ENCODE results near the gene DNAH10. TPM values are rescaled to one million over a fixed set of nuclear protein-coding genes. Genes with fewer than 3 reads are reported as not detected.
"Not testable (repeated sequence)": the region's sequence is repeated elsewhere in the genome, so short reads cannot be mapped to it uniquely, and the experiment has no call there.

DNAH10 gene
- total and polyA plus RNA-seq, 2 donors, result 0.14 to 0.90 TPM

GRCh38 chr12:123939716-123940626, 177.9 kb downstream of the DNAH10 start:
- DNase-seq (ENCODE audit: extremely low spot score), result no peak
- 87% methylated on average over 16 of the region's 16 CpGs for WGBS
- H3K36me3 ChIP-seq (ENCODE audit: insufficient read depth), result no peaks in the 10 kb centered on the region
- H3K27ac ChIP-seq (ENCODE audit: low read depth), result no peak overlapping the region
- no peaks in the 10 kb centered on the region for H3K4me1 ChIP-seq (ENCODE audit: insufficient read depth)
- H3K4me3 ChIP-seq (ENCODE audit: low read depth, low read length), result no peak overlapping the region

- Histone ChIP-seq H3K4me1 (ENCODE audit: insufficient read depth) (no peaks in the 10 kb centered on the region), H3K27ac (ENCODE audit: low read depth) (no peak overlapping the region), H3K4me3 (ENCODE audit: low read depth, low read length) (no peak overlapping the region), H3K36me3 (ENCODE audit: insufficient read depth) (no peaks in the 10 kb centered on the region)
- no peak for DNase-seq (ENCODE audit: extremely low spot score)
- WGBS, result 94% methylated on average over 9 of the region's 9 CpGs
Observed at GRCh38 chr12:123940627-123940966, 178.5 kb downstream of the DNAH10 start.

GRCh38 chr12:123941000-123941399, 178.9 kb downstream of the DNAH10 start:
- 92% methylated on average over 9 of the region's 9 CpGs for WGBS
- no peaks in the 10 kb centered on the region for H3K36me3 ChIP-seq (ENCODE audit: insufficient read depth)
- no peak for DNase-seq (ENCODE audit: extremely low spot score)
- no peak overlapping the region for H3K4me3 ChIP-seq (ENCODE audit: low read depth, low read length)
- H3K27ac ChIP-seq (ENCODE audit: low read depth), result no peak overlapping the region
- no peaks in the 10 kb centered on the region for H3K4me1 ChIP-seq (ENCODE audit: insufficient read depth)

GRCh38 chr12:123941624-123942237, 179.6 kb downstream of the DNAH10 start:
- H3K4me3 ChIP-seq (ENCODE audit: low read depth, low read length), result no peak overlapping the region
- WGBS, result 90% methylated on average over 13 of the region's 13 CpGs
- H3K4me1 ChIP-seq (ENCODE audit: insufficient read depth), result no peaks in the 10 kb centered on the region
- no peak for DNase-seq (ENCODE audit: extremely low spot score)
- no peak overlapping the region for H3K27ac ChIP-seq (ENCODE audit: low read depth)
- no peaks in the 10 kb centered on the region for H3K36me3 ChIP-seq (ENCODE audit: insufficient read depth)

- no peak for DNase-seq (ENCODE audit: extremely low spot score)
- Histone ChIP-seq H3K27ac (ENCODE audit: low read depth) (no peak overlapping the region), H3K36me3 (ENCODE audit: insufficient read depth) (no peaks in the 10 kb centered on the region), H3K4me3 (ENCODE audit: low read depth, low read length) (no peak overlapping the region), H3K4me1 (ENCODE audit: insufficient read depth) (no peaks in the 10 kb centered on the region)
- WGBS, result 92% methylated on average over 10 of the region's 10 CpGs
Observed at GRCh38 chr12:123942238-123942653, 180.1 kb downstream of the DNAH10 start.

- H3K27ac ChIP-seq (ENCODE audit: low read depth), result no peak overlapping the region
- no peaks in the 10 kb centered on the region for H3K36me3 ChIP-seq (ENCODE audit: insufficient read depth)
- DNase-seq (ENCODE audit: extremely low spot score), result no peak
- H3K4me1 ChIP-seq (ENCODE audit: insufficient read depth), result no peaks in the 10 kb centered on the region
- no peak overlapping the region for H3K4me3 ChIP-seq (ENCODE audit: low read depth, low read length)
- WGBS, result 90% methylated on average over 16 of the region's 16 CpGs
Observed at GRCh38 chr12:123942911-123943648, 181.0 kb downstream of the DNAH10 start.

- no peak overlapping the region for H3K4me3 ChIP-seq (ENCODE audit: low read depth, low read length)
- H3K27ac ChIP-seq (ENCODE audit: low read depth), result no peak overlapping the region
- no peaks in the 10 kb centered on the region for H3K4me1 ChIP-seq (ENCODE audit: insufficient read depth)
- H3K36me3 ChIP-seq (ENCODE audit: insufficient read depth), result no peaks in the 10 kb centered on the region
- WGBS, result 90% methylated on average over 5 of the region's 5 CpGs
- no peak for DNase-seq (ENCODE audit: extremely low spot score)
Observed at GRCh38 chr12:123943816-123944215, 181.7 kb downstream of the DNAH10 start.

- Histone ChIP-seq H3K4me1 (ENCODE audit: insufficient read depth) (no peaks in the 10 kb centered on the region), H3K36me3 (ENCODE audit: insufficient read depth) (no peaks in the 10 kb centered on the region), H3K27ac (ENCODE audit: low read depth) (no peak overlapping the region), H3K4me3 (ENCODE audit: low read depth, low read length) (no peak overlapping the region)
- no peak for DNase-seq (ENCODE audit: extremely low spot score)
- 91% methylated on average over 10 of the region's 10 CpGs for WGBS
Observed at GRCh38 chr12:123944696-123945095, 182.6 kb downstream of the DNAH10 start.

GRCh38 chr12:123945287-123946151, 183.4 kb downstream of the DNAH10 start:
- no peaks in the 10 kb centered on the region for H3K36me3 ChIP-seq (ENCODE audit: insufficient read depth)
- 86% methylated on average over 25 of the region's 25 CpGs for WGBS
- no peak for DNase-seq (ENCODE audit: extremely low spot score)
- H3K4me1 ChIP-seq (ENCODE audit: insufficient read depth), result no peaks in the 10 kb centered on the region
- no peak overlapping the region for H3K4me3 ChIP-seq (ENCODE audit: low read depth, low read length)
- H3K27ac ChIP-seq (ENCODE audit: low read depth), result no peak overlapping the region

- Histone ChIP-seq H3K4me3 (ENCODE audit: low read depth, low read length) (no peak overlapping the region), H3K27ac (ENCODE audit: low read depth) (no peak overlapping the region), H3K4me1 (ENCODE audit: insufficient read depth) (no peaks in the 10 kb centered on the region), H3K36me3 (ENCODE audit: insufficient read depth) (no peaks in the 10 kb centered on the region)
- WGBS, result 89% methylated on average over 8 of the region's 8 CpGs
- DNase-seq (ENCODE audit: extremely low spot score), result no peak
Observed at GRCh38 chr12:123946152-123946515, 184.0 kb downstream of the DNAH10 start.

- DNase-seq (ENCODE audit: extremely low spot score); H3K27ac ChIP-seq (ENCODE audit: low read depth): not testable (repeated sequence)
- 94% methylated on average over 35 of the region's 35 CpGs for WGBS
Observed at GRCh38 chr12:123946516-123947505, 184.7 kb downstream of the DNAH10 start.

GRCh38 chr12:123947531-123947930, 185.4 kb downstream of the DNAH10 start:
- WGBS, result 83% methylated on average over 7 of the region's 7 CpGs
- not testable (repeated sequence) for H3K4me3 ChIP-seq (ENCODE audit: low read depth, low read length); H3K27ac ChIP-seq (ENCODE audit: low read depth); DNase-seq (ENCODE audit: extremely low spot score); H3K36me3 ChIP-seq (ENCODE audit: insufficient read depth); H3K4me1 ChIP-seq (ENCODE audit: insufficient read depth)

More at GRCh38 chr12:123946516-123947505, 184.7 kb downstream of the DNAH10 start:
- not testable (repeated sequence) for H3K4me1 ChIP-seq (ENCODE audit: insufficient read depth); H3K4me3 ChIP-seq (ENCODE audit: low read depth, low read length); H3K36me3 ChIP-seq (ENCODE audit: insufficient read depth)
